Heart left ventricle (tissue), 16 donors: Measurements from ENCODE around the gene DNAJB11. TPM values are rescaled to one million over a fixed set of nuclear protein-coding genes. Genes with fewer than 3 reads are reported as not detected.

Experiments used
- ATAC-seq, 4 donors: fragments of 200-7000 bp; cut with Tn5 transposase; one replicate each; pipeline ENCODE4 v1.9.1; 2020 to 2022; ENCODE audit warnings: moderate library complexity in 4 of 4, mild to moderate bottlenecking in 3 of 4, moderate number of reproducible peaks in 1 of 4
- DNase-seq, 5 donors: peaks; one replicate each; pipeline ENCODE4 v3.0.0-alpha.2; 2020
- H3K27ac ChIP-seq, 12 donors: fragments of 200-600 bp; sonication (generic) in 4 of 12; one replicate each; pipeline versions ENCODE4 v1.5.0 to v1.8.0; 2016 to 2022; ENCODE audit warnings: mild to moderate bottlenecking in 2 of 12
- H3K27me3 ChIP-seq, 9 donors: fragments of 200-600 bp; sonication (generic) in 2 of 9; one replicate each; pipeline versions ENCODE4 v1.5.1 to v1.8.0; 2016 to 2022; ENCODE audit warnings: mild to moderate bottlenecking in 3 of 9
- H3K36me3 ChIP-seq, 9 donors: fragments of 200-600 bp; sonication (generic) in 2 of 9; one replicate each; pipeline versions ENCODE4 v1.5.0 to v1.8.0; 2018 to 2022; ENCODE audit warnings: mild to moderate bottlenecking in 2 of 9
- H3K4me1 ChIP-seq, 12 donors: fragments of 200-600 bp; sonication (generic) in 4 of 12; one replicate each; pipeline versions ENCODE4 v1.5.0 to v1.8.0; 2016 to 2022; ENCODE audit warnings: mild to moderate bottlenecking in 3 of 12
- H3K4me3 ChIP-seq, 12 donors: fragments of 200-600 bp; sonication (generic) in 4 of 12; one replicate each; pipeline versions ENCODE4 v1.5.0 to v1.8.0; 2017 to 2022; ENCODE audit warnings: mild to moderate bottlenecking in 9 of 12, moderate library complexity in 4 of 12
- H3K9me3 ChIP-seq, 12 donors: fragments of 200-600 bp; sonication (generic) in 4 of 12; one replicate each; pipeline versions ENCODE4 v1.5.0 to v1.8.0; 2016 to 2022; ENCODE audit warnings: mild to moderate bottlenecking in 1 of 12
- CTCF ChIP-seq, 12 donors: fragments of 200-600 bp; sonication (generic) in 4 of 12; IDR thresholded peaks; one replicate each; pipeline versions ENCODE4 v1.5.0 to v1.8.0; 2018 to 2022; ENCODE audit warnings: antibody characterized with exemption in 12 of 12, mild to moderate bottlenecking in 5 of 12
- POLR2A ChIP-seq, 2 donors: fragments of 450-650 bp; IDR thresholded peaks; one replicate each; pipeline ENCODE4 v1.6.1; 2017; ENCODE audit warnings: antibody characterized with exemption in 2 of 2, mild to moderate bottlenecking in 2 of 2, moderate library complexity in 2 of 2
- WGBS, 4 donors: extraction: QIAGEN DNeasy Blood & Tissue Kit in 2 of 4; methylation state at CpG; one replicate each; pipeline versions ENCODE4 v1.1.5 to v1.1.7; 2013 to 2018; 5-methylcytosine and 5-hydroxymethylcytosine counted together
- intact Hi-C, 10 donors: fragments of 100-400 bp; cut with DNase I; formaldehyde crosslinking; loops; one replicate each; pipeline versions ENCODE4 v1.11.1 to v1.14.2; 2022
- polyA plus RNA-seq, 2 donors: library from polyadenylated mRNA; stranded (reverse); fragments of 200-250 nt; gene quantifications; one replicate each; pipeline ENCODE4 v1.2.3, GENCODE V29; 2013
- total RNA-seq, 9 donors: library from RNA; depleted of rRNA in 2 of 9; stranded (reverse); fragments of >200 nt in 2 of 9; fragmentation: NEBNext Ultra II Directional in 3 of 9; extraction: Animal tissue kit (Norgen Biotek cat#: 25700) in 3 of 9; gene quantifications; one replicate each; pipeline versions ENCODE4 v1.1.0 to v1.2.4, GENCODE V29; 2016 to 2023
- donor health status: ischemic (EF 13 %, LVEDD 7.1; RV severe dilation, severe dysfunction).
- donor health status: healthy with polysubstance abuse.
- donor health status: DM: no; HTN: yes; CAD: no.
- donor health status: DM: no; HTN: no; CAD: no.
- donor health status: ischemic (EF 25% LVEDD 6.9; RV normal size, moderate dysfunction).
- donor health status: ischemic (EF 25% LVEDD 5.7; RV mildly dilated, moderate dysfunction).
- donor health status: healthy.
- donor health status: DM: yes; HTN: yes; CAD: no.
- donor health status: ischemic (EF 35%, LVEDD 5.7; RV mildly dilated, moderate dysfunction).
- donor health status: nonischemic (EF 11% LVEDD 7.7; RV severe dilation, severe dysfunction).
- donor health status: DM: yes; HTN: yes; CAD: no.
- donor health status: PGD.
- donor health status: ischemic (EF 29% LVEDD 5.4; RV normal size, mild dysfunction).
- donor health status: nonischemic (EF 23%, LVEDD 6.1; RV moderate dilation, normal function).

DNAJB11 gene
- total and polyA plus RNA-seq, 11 donors, result 17.3 to 151 (median 27.2) TPM

- DNase-seq (no peak), ATAC-seq (no peak)
- Histone ChIP-seq H3K27ac (no peak overlapping the region), H3K36me3 (no peaks in the 10 kb centered on the region), H3K9me3 (no peaks in the 10 kb centered on the region), H3K4me1 (no peaks in the 10 kb centered on the region), H3K27me3 (peaks cover 0 to 13% (median 0%) of the 10 kb centered on the region in 9 donors), H3K4me3 (no peak overlapping the region)
- TF ChIP-seq CTCF (IDR thresholded peaks at IDR 0.05), result no peak
- no peak for TF ChIP-seq POLR2A (IDR thresholded peaks at IDR 0.05)
- 74 to 85% (median 78%) methylated on average over 4 of the region's 4 CpGs for WGBS, 4 donors
- intact Hi-C loops, result no loop called here
Measured at GRCh38 chr3:186624598-186624997, 54.1 kb downstream of the DNAJB11 start.

GRCh38 chr3:186625600-186626042 lies 55.1 kb downstream of the DNAJB11 start:
- WGBS, 4 donors, result 44 to 61% (median 52%) methylated on average over 4 of the region's 4 CpGs
- H3K27ac ChIP-seq, result no peak overlapping the region
- ATAC-seq (no peak), DNase-seq (no peak)
- no peaks in the 10 kb centered on the region for H3K4me1 ChIP-seq
- no peak overlapping the region for H3K4me3 ChIP-seq
- TF ChIP-seq POLR2A (IDR thresholded peaks at IDR 0.05) (no peak), CTCF (IDR thresholded peaks at IDR 0.05) (no peak)
- intact Hi-C loops, result loop anchor here in 1 of 10 donors (5.0 kb wide), 1 partner anchor 192 kb away; no protein-coding TSS in a partner anchor
- H3K36me3 ChIP-seq, result no peaks in the 10 kb centered on the region
- H3K9me3 ChIP-seq, result no peaks in the 10 kb centered on the region
- peaks cover 0 to 10% (median 0%) of the 10 kb centered on the region in 9 donors for H3K27me3 ChIP-seq

GRCh38 chr3:186626254-186626847 lies 55.8 kb downstream of the DNAJB11 start:
- H3K27ac ChIP-seq, result no peak overlapping the region
- H3K27me3 ChIP-seq, result peaks cover 0 to 10% (median 0%) of the 10 kb centered on the region in 9 donors
- H3K36me3 ChIP-seq, result no peaks in the 10 kb centered on the region
- H3K4me1 ChIP-seq, result no peaks in the 10 kb centered on the region
- no peak overlapping the region for H3K4me3 ChIP-seq
- DNase-seq (no peak), ATAC-seq (no peak)
- no peak for TF ChIP-seq CTCF (IDR thresholded peaks at IDR 0.05)
- TF ChIP-seq POLR2A (IDR thresholded peaks at IDR 0.05), result no peak
- WGBS, 4 donors, result 65 to 76% (median 67%) methylated on average over 7 of the region's 7 CpGs
- no peaks in the 10 kb centered on the region for H3K9me3 ChIP-seq
- intact Hi-C loops, result loop anchor here in 1 of 10 donors (5.0 kb wide), 1 partner anchor 191 kb away; no protein-coding TSS in a partner anchor

- no peak for TF ChIP-seq POLR2A (IDR thresholded peaks at IDR 0.05)
- no peak for TF ChIP-seq CTCF (IDR thresholded peaks at IDR 0.05)
- H3K9me3 ChIP-seq, result no peaks in the 10 kb centered on the region
- no peak for ATAC-seq
- peaks cover 0 to 10% (median 0%) of the 10 kb centered on the region in 9 donors for H3K27me3 ChIP-seq
- H3K36me3 ChIP-seq, result no peaks in the 10 kb centered on the region
- WGBS, 4 donors, result 91 to 95% (median 94%) methylated on average over 7 of the region's 7 CpGs
- no peaks in the 10 kb centered on the region for H3K4me1 ChIP-seq
- DNase-seq, result no peak
- no peak overlapping the region for H3K4me3 ChIP-seq
- no peak overlapping the region for H3K27ac ChIP-seq
- intact Hi-C loops, result loop anchor here in 1 of 10 donors (5.0 kb wide), 1 partner anchor 189 kb away; no protein-coding TSS in a partner anchor
Measured at GRCh38 chr3:186627852-186628414, 57.4 kb downstream of the DNAJB11 start.
